VCaP (cell line): Measurements from ENCODE around the gene OR10A4.

Experiments used
- H3K27ac ChIP-seq: fragments of 450-650 bp; 2 replicates; pipeline ENCODE4 v1.5.1; 2017
- TF ChIP-seq, protein P1 (sequence below): fragments of 450-650 bp; conservative IDR thresholded peaks from 2 replicates; pipeline ENCODE4 v1.5.1; 2017; ENCODE audit warnings: mild to moderate bottlenecking, moderate library complexity

Gene OR10A4

DNA sequence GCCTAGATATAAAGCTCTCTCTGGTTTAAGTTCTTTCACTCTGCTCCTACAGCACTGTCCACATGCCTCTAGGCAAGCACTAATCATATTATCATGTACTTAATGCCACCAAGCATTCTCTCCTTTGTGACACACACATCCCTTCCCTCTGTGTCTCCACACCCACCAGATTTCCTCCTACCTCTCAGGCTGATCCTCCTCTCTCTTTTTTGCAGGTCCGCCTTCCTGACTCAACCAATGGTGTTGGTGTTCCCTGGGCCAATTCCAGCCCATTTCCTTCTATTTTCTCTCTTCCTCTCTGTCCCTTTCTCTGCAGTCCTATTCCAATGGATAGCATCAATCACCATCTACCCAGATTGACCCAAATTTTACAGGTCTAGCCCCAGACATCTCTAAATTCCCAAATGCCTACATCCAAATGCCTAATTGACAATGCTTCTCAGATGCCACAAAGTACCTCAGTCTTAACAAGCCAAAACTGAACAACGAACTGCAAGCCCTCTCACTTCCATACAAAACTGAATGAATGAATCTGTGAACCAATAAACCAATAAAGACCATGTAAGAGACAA lies 49.3 kb downstream of the OR10A4 start:
- no peak overlapping the region for H3K27ac ChIP-seq
- TF ChIP-seq, protein P1, sequence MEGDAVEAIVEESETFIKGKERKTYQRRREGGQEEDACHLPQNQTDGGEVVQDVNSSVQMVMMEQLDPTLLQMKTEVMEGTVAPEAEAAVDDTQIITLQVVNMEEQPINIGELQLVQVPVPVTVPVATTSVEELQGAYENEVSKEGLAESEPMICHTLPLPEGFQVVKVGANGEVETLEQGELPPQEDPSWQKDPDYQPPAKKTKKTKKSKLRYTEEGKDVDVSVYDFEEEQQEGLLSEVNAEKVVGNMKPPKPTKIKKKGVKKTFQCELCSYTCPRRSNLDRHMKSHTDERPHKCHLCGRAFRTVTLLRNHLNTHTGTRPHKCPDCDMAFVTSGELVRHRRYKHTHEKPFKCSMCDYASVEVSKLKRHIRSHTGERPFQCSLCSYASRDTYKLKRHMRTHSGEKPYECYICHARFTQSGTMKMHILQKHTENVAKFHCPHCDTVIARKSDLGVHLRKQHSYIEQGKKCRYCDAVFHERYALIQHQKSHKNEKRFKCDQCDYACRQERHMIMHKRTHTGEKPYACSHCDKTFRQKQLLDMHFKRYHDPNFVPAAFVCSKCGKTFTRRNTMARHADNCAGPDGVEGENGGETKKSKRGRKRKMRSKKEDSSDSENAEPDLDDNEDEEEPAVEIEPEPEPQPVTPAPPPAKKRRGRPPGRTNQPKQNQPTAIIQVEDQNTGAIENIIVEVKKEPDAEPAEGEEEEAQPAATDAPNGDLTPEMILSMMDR: no peak

DNA sequence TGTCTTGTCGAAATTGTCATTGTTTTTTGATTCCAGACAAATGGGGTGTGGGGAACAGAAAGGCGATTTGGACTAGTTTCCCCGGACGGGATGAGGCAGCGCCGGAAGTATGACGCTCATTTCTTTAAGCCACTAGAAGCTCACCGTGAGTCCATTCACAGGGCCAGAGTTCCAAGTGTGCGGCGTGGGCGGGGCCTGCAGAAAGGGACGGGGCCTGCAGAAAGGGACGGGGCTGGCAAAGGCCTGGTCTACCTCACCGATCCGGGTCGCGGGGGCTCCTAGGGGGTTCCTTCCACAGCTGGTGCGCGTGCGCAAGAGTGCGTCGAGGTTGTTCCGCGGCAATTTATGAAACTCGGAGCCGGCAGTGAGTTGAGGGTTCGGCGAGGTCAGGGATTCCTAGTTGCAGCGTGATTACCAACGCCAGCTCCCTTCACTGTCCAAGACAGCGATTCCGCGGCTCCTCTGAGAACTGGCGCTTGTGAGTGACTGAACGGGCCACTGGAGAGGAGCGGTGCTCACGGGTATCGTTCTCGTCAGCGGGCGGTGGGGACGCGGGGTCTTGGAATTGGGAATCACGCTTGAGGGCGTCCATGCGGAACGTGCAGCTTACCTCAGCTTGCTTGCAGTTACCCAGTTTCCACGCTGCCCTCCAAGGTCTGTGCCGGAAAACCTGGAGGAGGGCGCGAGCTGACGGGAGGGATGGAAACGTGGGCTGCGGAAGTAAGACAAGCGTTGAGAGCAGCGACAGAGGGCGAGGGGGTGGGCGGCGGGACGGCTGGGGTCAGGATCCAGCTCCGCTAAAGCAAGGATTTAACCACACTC lies 50.0 kb downstream of the OR10A4 start, which contains the start of gene ZNF215:
Gene ZNF215 (plus strand): TSS at position 219 of the 822 bp plus-strand sequence. CDS start 5,847 bp downstream, outside the sequence.
- no peak within 1 kb of the TSS for H3K27ac ChIP-seq
- TF ChIP-seq, protein P1: no peak

DNA sequence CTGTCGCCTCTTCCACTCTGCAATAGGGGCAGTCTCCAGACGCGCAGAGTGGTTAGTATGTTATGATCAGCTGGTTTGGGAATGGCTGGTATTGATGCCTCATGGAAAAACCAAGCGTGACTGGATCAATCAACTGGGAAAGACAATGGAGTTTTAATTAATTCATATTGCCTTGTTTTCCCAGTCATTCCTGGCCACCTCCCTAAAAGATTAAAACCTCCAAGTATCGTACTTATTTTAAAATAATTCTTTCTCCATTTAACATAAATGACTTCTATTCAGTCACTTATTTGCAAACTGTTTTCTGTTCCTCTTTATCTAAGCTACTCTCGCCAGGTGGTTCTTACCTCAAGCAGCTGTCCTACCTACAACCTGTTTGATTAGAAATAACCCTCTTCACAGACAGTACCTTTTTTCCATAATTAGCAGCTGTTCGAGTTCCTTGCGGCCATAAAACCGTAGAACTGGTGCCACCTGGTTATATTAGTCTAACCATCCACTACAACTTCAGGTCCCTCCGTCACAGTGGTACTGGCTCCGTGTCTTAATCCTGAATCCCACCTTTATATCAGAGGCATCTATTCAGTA lies 50.7 kb downstream of the OR10A4 start:
- TF ChIP-seq, protein P1: no peak
- no peak overlapping the region for H3K27ac ChIP-seq
